Measurements from ENCODE around the gene SRPRB. TPM values are rescaled to one million over a fixed set of nuclear protein-coding genes. Genes with fewer than 3 reads are reported as not detected.

SRPRB gene
- total RNA-seq, 1 experiment from 2014 or later, result 61.0 TPM

GRCh38 chr3:133870822-133871221 is 65.2 kb downstream of the SRPRB start:
- Histone ChIP-seq H2AFZ (ENCODE audit: low read depth, low read length, poor library complexity, severe bottlenecking) (no peak overlapping the region), H3K79me2 (ENCODE audit: insufficient read depth, low read length) (no peaks in the 10 kb centered on the region), H4K20me1 (ENCODE audit: insufficient read depth) (no peaks in the 10 kb centered on the region), H3K27me3 (ENCODE audit: insufficient read depth, low read length) (no peaks in the 10 kb centered on the region), H3K9me3 (ENCODE audit: control insufficient read depth in 1 of 2, insufficient read depth in 1 of 2, low read depth in 1 of 2, low read length in 2 of 2) (no peaks in the 10 kb centered on the region), H3K4me3 (replicated peaks in 1 of 2; ENCODE audit: low read depth in 1 of 2, low read length in 2 of 2) (no peak overlapping the region), H3K36me3 (ENCODE audit: control insufficient read depth in 1 of 2, insufficient read depth in 2 of 2, low read length in 2 of 2) (no peaks in the 10 kb centered on the region), H3K9me2 (ENCODE audit: insufficient read depth) (no peaks in the 10 kb centered on the region), H3K27ac (ENCODE audit: low read depth, low read length) (no peak overlapping the region), H3K9ac (ENCODE audit: low read length) (no peak overlapping the region), H3K4me2 (ENCODE audit: low read length) (no peak overlapping the region), H3K4me1 (ENCODE audit: control insufficient read depth in 1 of 2, insufficient read depth in 2 of 2, low read length in 2 of 2) (no peaks in the 10 kb centered on the region)
- DNase-seq (ENCODE audit: low read depth, low spot score) (no peak), ATAC-seq (no peak)
- CTCF ChIA-PET, result no interaction called here
- RAD21 ChIA-PET (ENCODE audit: low non-redundant PET in 1 of 2, low total read pairs in 2 of 2, uncharacterized antibody in 2 of 2, unreplicated experiment in 2 of 2), result no interaction called here
- BruUV-seq (replicated peaks), result no TSS peak
- intact Hi-C loops (cut with micrococcal nuclease), result no loop called here
- POLR2A ChIA-PET, result no interaction called here
- no peak for TF ChIP-seq RAD21 (IDR thresholded peaks at IDR 0.05; ENCODE audit: low read depth)
- TF ChIP-seq CBX3 (IDR thresholded peaks at IDR 0.05; ENCODE audit: low read depth), result no peak
- TF ChIP-seq EGR1 (IDR thresholded peaks at IDR 0.05; ENCODE audit: low read depth), result no peak
- TF ChIP-seq POLR2A (IDR thresholded peaks at IDR 0.05; ENCODE audit: borderline replicate concordance, extremely low read depth, insufficient read depth, insufficient read length), result no peak
- TF ChIP-seq ZBTB33 (IDR thresholded peaks at IDR 0.05; ENCODE audit: extremely low read depth, insufficient replicate concordance, low read length), result no peak
- TF ChIP-seq ZFX (IDR thresholded peaks at IDR 0.05), result no peak
- TF ChIP-seq YY1 (IDR thresholded peaks at IDR 0.05; ENCODE audit: extremely low read depth, insufficient replicate concordance, low read depth, low read length), result no peak

Other genes starting within 250 kb of the SRPRB start
- gene CDV3, start 232.1 kb upstream of the SRPRB start, total RNA-seq (2021; ENCODE audit: unreplicated experiment), result 153 TPM
- 42.2 TPM for gene TOPBP1, start 143.9 kb upstream of the SRPRB start, total RNA-seq (2021; ENCODE audit: unreplicated experiment)
- 10.4 TPM for gene TF, start 59.4 kb upstream of the SRPRB start, total RNA-seq (2021; ENCODE audit: unreplicated experiment)
- gene RAB6B, start 90.1 kb downstream of the SRPRB start, total RNA-seq (2021; ENCODE audit: unreplicated experiment), result 14.1 TPM
- gene SLCO2A1, start 224.1 kb downstream of the SRPRB start, total RNA-seq (2021; ENCODE audit: unreplicated experiment), result 0.52 TPM